ENCODE data around the gene MSX1.
"Not testable (repeated sequence)": the region's sequence is repeated elsewhere in the genome, so short reads cannot be mapped to it uniquely, and the experiment has no call there.

MSX1 gene

GRCh38 chr4:4859325-4859798 is at the start of gene MSX1:
Gene MSX1, plus strand, starts transcription at chr4:4859665. Its CDS starts 235 bp downstream, at chr4:4859900.
- DNase-seq = no peak

GRCh38 chr4:4810092-4810774 is 49.2 kb upstream of the MSX1 start:
- DNase-seq = no peak

GRCh38 chr4:4810778-4811177 is 48.7 kb upstream of the MSX1 start:
- DNase-seq = no peak

GRCh38 chr4:4812145-4812794 is 47.2 kb upstream of the MSX1 start:
- DNase-seq = no peak

GRCh38 chr4:4818415-4819212 is 40.9 kb upstream of the MSX1 start:
- DNase-seq = no peak

- no peak for DNase-seq
Observed at GRCh38 chr4:4819213-4819606, 40.3 kb upstream of the MSX1 start.

GRCh38 chr4:4820261-4820660 is 39.2 kb upstream of the MSX1 start:
- no peak for DNase-seq

- DNase-seq = no peak
Observed at GRCh38 chr4:4820739-4821138, 38.7 kb upstream of the MSX1 start.

- no peak for DNase-seq
Observed at GRCh38 chr4:4821577-4821976, 37.9 kb upstream of the MSX1 start.

GRCh38 chr4:4822286-4822685 is 37.2 kb upstream of the MSX1 start:
- DNase-seq = not testable (repeated sequence)

GRCh38 chr4:4823621-4824162 is 35.8 kb upstream of the MSX1 start:
- no peak for DNase-seq

GRCh38 chr4:4824232-4824631 is 35.2 kb upstream of the MSX1 start:
- no peak for DNase-seq

GRCh38 chr4:4825431-4825830 is 34.0 kb upstream of the MSX1 start:
- no peak for DNase-seq

- no peak for DNase-seq
Observed at GRCh38 chr4:4829837-4830236, 29.6 kb upstream of the MSX1 start.

- DNase-seq = no peak
Observed at GRCh38 chr4:4831266-4831665, 28.2 kb upstream of the MSX1 start.

GRCh38 chr4:4831825-4832224 is 27.6 kb upstream of the MSX1 start:
- DNase-seq = no peak

GRCh38 chr4:4836044-4836443 is 23.4 kb upstream of the MSX1 start:
- DNase-seq = no peak

GRCh38 chr4:4837316-4837715 is 22.1 kb upstream of the MSX1 start:
- DNase-seq = no peak

GRCh38 chr4:4838051-4838935 is 21.2 kb upstream of the MSX1 start:
- no peak for DNase-seq

- no peak for DNase-seq
Observed at GRCh38 chr4:4838936-4839810, 20.3 kb upstream of the MSX1 start.

- no peak for DNase-seq
Observed at GRCh38 chr4:4840351-4840750, 19.1 kb upstream of the MSX1 start.

All from activated effector memory CD4-positive, alpha-beta T cell treated with Interleukin-2 at 50 U/mL for 16 hours (primary cell).